Stimulated activated effector memory CD8-positive, alpha-beta T cell treated with anti-CD3 and anti-CD28 coated beads, Interleukin-12 subunit alpha, Interleukin-12 subunit beta, amount 100 ng/mL, for 72 hours (primary cell): ENCODE data around the gene CMSS1.
A peak's percentile ranks its signal among the peaks of the same experiment; 100 is the strongest.

Experiments used
- ATAC-seq: fragments of 150-1000 bp; cut with Tn5 transposase; 2 replicates; pipeline ENCODE4 v1.10.0; 2021
- DNase-seq, 2 donors: peaks; one replicate each; pipeline ENCODE4 v3.0.0; 2021 to 2022; ENCODE audit warnings: low spot score in 2 of 2
- H3K27ac Mint-ChIP-seq: one replicate; pipeline ENCODE4 v1.8.0; 2022; ENCODE audit warnings: mild to moderate bottlenecking, mixed read lengths
- H3K36me3 Mint-ChIP-seq: one replicate; pipeline ENCODE4 v1.8.0; 2022; ENCODE audit warnings: mild to moderate bottlenecking, mixed read lengths
- H3K4me1 Mint-ChIP-seq: one replicate; pipeline ENCODE4 v1.8.0; 2022; ENCODE audit warnings: mixed read lengths
- H3K4me3 Mint-ChIP-seq: one replicate; pipeline ENCODE4 v1.8.0; 2022; ENCODE audit warnings: mild to moderate bottlenecking, mixed read lengths
- H3K9me3 Mint-ChIP-seq: one replicate; pipeline ENCODE4 v1.8.0; 2022; ENCODE audit warnings: mixed read lengths

CMSS1 gene

DNA sequence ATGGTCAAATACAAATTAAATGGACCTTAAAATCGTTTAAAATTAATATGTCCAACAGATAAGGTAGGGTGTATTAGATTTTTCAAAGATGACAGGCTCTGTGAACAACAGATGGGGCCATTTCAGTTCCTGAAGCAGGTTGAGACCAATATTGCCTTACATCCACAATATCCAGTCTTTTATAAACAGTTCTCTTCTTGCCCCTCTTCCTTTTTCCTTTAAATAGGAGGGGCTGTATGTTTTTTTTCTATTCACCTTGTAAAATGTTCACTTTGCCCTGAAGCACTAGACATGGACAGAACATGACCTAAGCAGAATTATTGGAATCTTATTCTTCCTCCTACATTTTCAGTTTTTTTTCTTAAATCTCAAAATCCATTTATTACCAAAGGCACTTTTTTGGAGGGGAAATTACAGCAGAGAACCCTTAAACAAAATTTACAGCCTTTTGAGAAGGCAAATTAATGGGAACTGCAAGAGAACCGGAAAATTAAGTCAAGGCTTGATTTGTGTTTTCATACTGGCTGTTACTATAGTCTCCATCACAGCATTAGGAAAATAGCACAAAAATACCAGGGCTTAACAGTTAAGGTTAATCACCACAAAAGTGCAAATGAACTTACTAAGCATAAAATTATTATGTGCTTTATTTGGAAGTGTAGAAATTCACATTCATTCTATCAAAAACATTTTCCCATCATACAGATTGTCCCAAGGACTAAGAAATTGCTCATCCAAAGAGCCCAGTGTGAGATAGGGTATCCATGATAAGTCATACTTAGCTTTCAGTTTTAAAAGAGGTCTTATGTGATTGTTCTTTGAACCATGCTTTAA is 55.8 kb downstream of the CMSS1 start:
- peaks cover 19% of the 10 kb centered on the region for H3K4me1 Mint-ChIP-seq
- DNase-seq (no peak), ATAC-seq (no peak)
- no peak overlapping the region for H3K27ac Mint-ChIP-seq
- no peaks in the 10 kb centered on the region for H3K9me3 Mint-ChIP-seq
- H3K4me3 Mint-ChIP-seq = no peak overlapping the region
- no peaks in the 10 kb centered on the region for H3K36me3 Mint-ChIP-seq

DNA sequence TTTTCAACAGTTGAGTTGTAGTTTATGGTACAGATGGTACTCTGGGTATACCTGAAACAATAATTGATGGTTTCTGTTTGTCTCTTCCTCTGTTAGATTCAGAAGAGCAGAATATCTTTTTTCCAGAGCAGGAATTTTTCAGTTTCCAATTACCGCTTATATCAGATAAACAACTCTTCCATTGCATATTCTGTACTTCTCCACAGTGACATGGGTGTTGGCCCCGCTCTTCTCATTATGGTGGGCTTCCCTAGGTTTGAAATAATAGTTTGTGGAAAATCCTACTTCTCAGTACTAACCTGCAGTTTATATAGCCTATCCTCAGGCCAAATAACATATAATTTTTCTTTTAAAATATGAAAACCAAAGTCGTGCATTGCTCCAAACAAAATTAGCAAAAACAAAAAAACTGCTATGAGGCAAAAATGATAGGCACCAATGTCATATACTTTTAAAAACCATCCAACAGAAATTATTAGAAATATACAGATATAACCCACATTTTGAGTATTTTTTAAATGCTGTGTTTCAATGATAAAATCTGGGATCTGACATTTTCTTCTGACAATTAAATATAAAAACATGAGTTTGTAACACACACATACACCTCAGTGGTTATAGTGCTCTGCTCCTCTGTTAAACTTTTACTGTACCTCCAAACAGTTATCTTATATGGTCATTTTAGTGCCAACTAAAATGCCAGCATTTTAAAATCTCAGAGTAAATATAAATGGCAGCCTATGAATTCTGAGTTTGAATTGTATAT is 56.8 kb downstream of the CMSS1 start:
- no peak for DNase-seq
- H3K4me3 Mint-ChIP-seq = no peak overlapping the region
- H3K9me3 Mint-ChIP-seq = no peaks in the 10 kb centered on the region
- H3K27ac Mint-ChIP-seq = no peak overlapping the region
- H3K4me1 Mint-ChIP-seq = peaks cover 19% of the 10 kb centered on the region
- no peak for ATAC-seq
- H3K36me3 Mint-ChIP-seq = no peaks in the 10 kb centered on the region

GRCh38 chr3:99875581-99875928 is 57.9 kb downstream of the CMSS1 start:
- Mint-ChIP-seq H3K36me3 (no peaks in the 10 kb centered on the region), H3K4me3 (peak overlapping the region; percentile 63), H3K9me3 (no peaks in the 10 kb centered on the region), H3K4me1 (peaks cover 19% of the 10 kb centered on the region), H3K27ac (no peak overlapping the region)
- ATAC-seq (no peak), DNase-seq (no peak)

DNA sequence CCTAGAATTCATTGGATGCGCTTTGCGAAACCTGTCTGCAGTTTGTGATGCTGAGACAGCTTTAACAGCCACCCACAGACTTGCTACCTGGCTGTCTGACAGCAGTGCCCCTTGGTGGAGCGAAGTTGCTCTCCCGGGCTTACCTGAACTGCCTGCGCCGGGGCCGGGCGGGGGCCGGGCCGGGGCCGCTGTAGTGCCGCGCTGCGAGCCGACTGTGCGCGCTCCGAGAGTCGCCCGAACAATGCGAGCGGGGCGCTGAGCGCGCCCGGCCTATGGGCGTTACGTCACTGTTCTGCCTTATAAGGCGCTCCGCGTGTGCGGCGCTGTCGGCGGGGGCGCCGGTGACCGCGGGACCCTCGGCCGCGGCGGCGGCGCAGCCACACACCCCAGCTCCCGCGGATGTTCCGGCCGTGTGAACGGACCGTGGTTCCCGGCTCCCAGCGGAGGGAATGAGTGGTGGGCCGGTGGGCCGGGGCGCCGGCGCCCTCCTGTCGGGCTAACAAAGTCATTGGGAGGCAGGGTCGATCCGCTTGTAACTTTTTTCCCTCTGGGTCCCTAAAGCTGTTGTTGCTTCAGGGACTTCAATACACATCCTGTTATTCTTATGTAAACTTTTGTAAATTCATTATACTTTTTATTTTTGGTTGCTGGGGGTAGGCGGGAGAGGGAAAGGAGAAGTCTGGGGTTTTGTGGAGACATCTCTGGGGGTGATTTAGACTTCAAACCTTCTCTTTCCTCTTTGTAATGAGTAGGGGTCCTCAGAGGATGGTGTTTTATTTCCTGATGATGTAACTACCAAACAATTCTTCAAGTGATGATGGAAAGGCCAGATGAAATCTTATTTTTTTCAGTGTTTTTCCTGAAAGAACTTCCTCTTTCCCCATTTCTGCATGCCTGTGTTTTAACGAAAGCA is 58.5 kb downstream of the CMSS1 start:
- peak; percentile 48 to 65 for DNase-seq
- Mint-ChIP-seq H3K4me3 (peak overlapping the region; percentile 63), H3K27ac (no peak overlapping the region)

DNA sequence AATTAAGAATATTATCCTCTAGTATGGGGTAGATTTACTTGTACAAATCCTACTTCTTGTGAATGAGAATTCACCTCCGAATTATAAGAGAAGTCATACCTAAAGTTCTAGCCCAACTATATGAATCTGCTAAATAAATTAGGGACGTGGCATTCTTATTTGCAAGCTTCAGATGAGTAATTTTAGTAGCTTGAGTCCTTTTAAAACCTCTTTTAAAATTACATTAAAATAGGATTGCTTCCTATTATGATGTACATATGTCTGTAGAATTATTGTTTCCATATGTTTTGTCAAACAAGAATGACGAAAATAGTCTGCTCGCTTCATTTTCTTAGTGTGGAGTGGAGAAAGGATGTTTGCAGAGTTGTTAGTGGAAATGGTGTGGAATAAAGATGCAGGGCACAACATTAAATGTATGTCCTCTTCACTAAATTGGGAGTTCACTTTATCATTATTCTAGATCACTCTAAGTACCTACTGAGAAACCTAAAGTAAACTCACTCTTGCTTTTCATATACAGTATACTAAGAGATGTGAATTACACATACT is 59.4 kb downstream of the CMSS1 start:
- Mint-ChIP-seq H3K9me3 (no peaks in the 10 kb centered on the region), H3K36me3 (no peaks in the 10 kb centered on the region), H3K4me3 (no peak overlapping the region), H3K27ac (no peak overlapping the region), H3K4me1 (peaks cover 15% of the 10 kb centered on the region)
- DNase-seq = no peak
- no peak for ATAC-seq

More for the DNA sequence above, 58.5 kb downstream of the CMSS1 start:
- peak; percentile 91 for ATAC-seq
- Mint-ChIP-seq H3K4me1 (peaks cover 19% of the 10 kb centered on the region), H3K36me3 (no peaks in the 10 kb centered on the region), H3K9me3 (no peaks in the 10 kb centered on the region)

GRCh38 chr3:99878005-99878404 is 60.3 kb downstream of the CMSS1 start:
- Mint-ChIP-seq H3K4me1 (peaks cover 9% of the 10 kb centered on the region), H3K36me3 (no peaks in the 10 kb centered on the region), H3K9me3 (no peaks in the 10 kb centered on the region), H3K4me3 (no peak overlapping the region), H3K27ac (no peak overlapping the region)
- ATAC-seq (peak; percentile 79), DNase-seq (no peak)

DNA sequence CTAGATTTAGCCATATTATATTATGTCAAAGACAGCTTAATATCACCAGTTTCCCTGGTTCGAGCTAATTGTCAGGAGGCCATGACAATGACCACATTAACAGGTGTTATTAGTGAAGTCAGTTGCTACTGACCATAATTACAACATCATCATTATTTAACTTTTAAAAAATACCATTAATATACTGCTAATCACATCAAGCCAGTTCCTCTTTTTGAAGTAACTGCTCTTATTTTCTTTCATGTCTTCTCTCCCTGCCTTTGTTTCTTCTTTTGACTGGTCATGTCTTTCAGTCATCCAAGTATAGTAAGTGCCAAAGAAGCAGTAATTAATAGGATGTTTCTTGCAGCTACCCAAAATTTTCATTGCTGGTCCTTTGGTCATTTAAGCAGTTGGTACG is 61.6 kb downstream of the CMSS1 start:
- no peaks in the 10 kb centered on the region for H3K36me3 Mint-ChIP-seq
- ATAC-seq (no peak), DNase-seq (no peak)
- H3K4me3 Mint-ChIP-seq = no peak overlapping the region
- H3K27ac Mint-ChIP-seq = no peak overlapping the region
- H3K4me1 Mint-ChIP-seq = peaks cover 18% of the 10 kb centered on the region
- no peaks in the 10 kb centered on the region for H3K9me3 Mint-ChIP-seq

DNA sequence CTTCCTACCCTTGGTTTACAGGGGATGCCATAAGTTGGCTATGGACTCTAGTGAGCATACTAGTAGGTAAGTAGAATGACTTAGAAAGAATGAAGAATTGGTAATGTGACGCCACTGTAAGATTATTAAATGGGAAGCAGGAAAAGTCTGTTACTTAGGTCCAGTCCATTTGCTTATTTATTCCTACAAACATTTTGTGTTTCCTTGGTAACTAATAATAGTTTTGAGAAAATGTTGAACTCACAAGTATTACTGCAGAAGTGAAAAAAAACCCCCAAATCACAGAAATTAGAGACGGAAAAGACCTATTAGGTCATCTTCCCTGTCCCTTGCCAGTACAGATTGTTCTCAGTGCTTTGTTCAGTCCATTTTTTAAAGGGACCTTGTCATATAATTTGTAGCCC is 63.5 kb downstream of the CMSS1 start:
- ATAC-seq (no peak), DNase-seq (no peak)
- no peak overlapping the region for H3K27ac Mint-ChIP-seq
- H3K36me3 Mint-ChIP-seq = no peaks in the 10 kb centered on the region
- H3K4me3 Mint-ChIP-seq = no peak overlapping the region
- no peaks in the 10 kb centered on the region for H3K9me3 Mint-ChIP-seq
- peaks cover 30% of the 10 kb centered on the region for H3K4me1 Mint-ChIP-seq

- Mint-ChIP-seq H3K4me1 (peaks cover 28% of the 10 kb centered on the region), H3K4me3 (no peak overlapping the region), H3K9me3 (no peaks in the 10 kb centered on the region), H3K36me3 (no peaks in the 10 kb centered on the region), H3K27ac (no peak overlapping the region)
- no peak for DNase-seq
- ATAC-seq = no peak
These were observed 64.9 kb downstream of the CMSS1 start for GRCh38 chr3:99882436-99883137.

DNA sequence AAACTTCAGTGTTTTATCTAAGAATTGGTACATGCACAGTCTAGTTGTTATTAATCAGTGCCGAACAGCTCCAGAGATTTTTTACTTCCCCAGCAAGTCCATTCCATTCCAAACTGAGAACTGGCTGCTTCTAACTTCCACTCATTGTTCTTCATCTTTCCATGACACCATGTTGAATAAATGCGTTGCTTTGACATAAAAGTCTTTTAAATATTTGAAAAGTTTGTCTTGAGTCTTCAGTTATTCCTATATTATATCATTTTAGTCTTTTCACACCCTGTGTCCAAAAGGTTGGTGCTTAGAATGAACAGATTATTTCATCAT is 65.4 kb downstream of the CMSS1 start:
- peaks cover 22% of the 10 kb centered on the region for H3K4me1 Mint-ChIP-seq
- no peaks in the 10 kb centered on the region for H3K9me3 Mint-ChIP-seq
- H3K36me3 Mint-ChIP-seq = no peaks in the 10 kb centered on the region
- H3K4me3 Mint-ChIP-seq = no peak overlapping the region
- ATAC-seq (no peak), DNase-seq (no peak)
- H3K27ac Mint-ChIP-seq = no peak overlapping the region

GRCh38 chr3:99883693-99884092 is 66.0 kb downstream of the CMSS1 start:
- Mint-ChIP-seq H3K4me3 (no peak overlapping the region), H3K9me3 (no peaks in the 10 kb centered on the region), H3K4me1 (peaks cover 21% of the 10 kb centered on the region), H3K36me3 (no peaks in the 10 kb centered on the region), H3K27ac (no peak overlapping the region)
- no peak for ATAC-seq
- DNase-seq = no peak

GRCh38 chr3:99884484-99884883 is 66.8 kb downstream of the CMSS1 start:
- ATAC-seq (peak; percentile 39), DNase-seq (no peak)
- H3K4me1 Mint-ChIP-seq = peaks cover 21% of the 10 kb centered on the region
- H3K4me3 Mint-ChIP-seq = no peak overlapping the region
- no peak overlapping the region for H3K27ac Mint-ChIP-seq
- no peaks in the 10 kb centered on the region for H3K9me3 Mint-ChIP-seq
- no peaks in the 10 kb centered on the region for H3K36me3 Mint-ChIP-seq

GRCh38 chr3:99885085-99885484 is 67.4 kb downstream of the CMSS1 start:
- ATAC-seq (no peak), DNase-seq (no peak)
- H3K36me3 Mint-ChIP-seq = no peaks in the 10 kb centered on the region
- no peak overlapping the region for H3K4me3 Mint-ChIP-seq
- H3K9me3 Mint-ChIP-seq = no peaks in the 10 kb centered on the region
- no peak overlapping the region for H3K27ac Mint-ChIP-seq
- peaks cover 21% of the 10 kb centered on the region for H3K4me1 Mint-ChIP-seq

- no peak for DNase-seq
- H3K4me3 Mint-ChIP-seq = no peak overlapping the region
- no peaks in the 10 kb centered on the region for H3K36me3 Mint-ChIP-seq
- ATAC-seq = no peak
- H3K9me3 Mint-ChIP-seq = no peaks in the 10 kb centered on the region
- H3K4me1 Mint-ChIP-seq = peaks cover 21% of the 10 kb centered on the region
- no peak overlapping the region for H3K27ac Mint-ChIP-seq
These were observed 68.2 kb downstream of the CMSS1 start for GRCh38 chr3:99885851-99886250.
